ENCODE results near the gene CAMSAP2.

DNA sequence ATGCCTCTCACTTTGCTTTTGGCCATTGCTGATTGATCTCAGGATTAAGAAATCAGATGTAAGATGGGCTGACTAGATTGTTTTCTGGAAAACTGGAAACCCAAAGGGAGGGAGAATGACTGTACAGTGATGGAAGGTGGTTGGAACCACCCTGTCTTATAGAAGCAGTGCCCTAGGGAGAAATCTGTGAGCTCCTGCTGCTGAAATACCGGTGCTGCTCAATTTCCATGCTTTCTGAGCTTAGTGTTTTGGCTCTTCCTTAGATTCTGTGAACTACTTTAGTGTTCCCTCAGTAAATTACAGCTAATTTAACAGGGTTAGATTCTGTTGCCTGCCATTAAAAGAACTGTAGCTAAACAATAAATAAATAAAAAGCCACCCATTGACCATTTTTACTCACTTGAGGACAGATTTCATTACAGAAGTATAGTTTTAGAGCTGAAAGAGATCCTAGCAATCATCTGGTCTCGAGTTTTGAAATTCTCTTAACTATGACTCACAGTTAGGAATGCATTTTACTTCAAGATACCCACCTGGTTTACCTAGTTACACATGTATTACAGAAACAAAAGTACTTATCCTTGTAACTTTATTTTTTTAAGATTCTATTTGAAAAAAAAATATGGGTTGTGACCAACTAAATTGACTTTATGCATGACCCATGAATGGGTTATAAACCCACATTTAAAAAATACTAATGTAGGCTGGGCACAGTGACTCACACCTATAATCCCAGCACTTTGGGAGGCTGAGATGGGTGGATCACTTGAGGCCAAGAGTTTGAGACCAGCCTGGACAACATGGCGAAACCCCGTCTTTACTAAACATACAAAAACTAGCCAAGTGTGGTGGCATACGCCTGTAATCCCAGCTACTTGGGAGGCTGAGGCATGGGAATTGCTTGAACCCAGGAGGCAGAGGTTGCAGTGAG, 33.2 kb downstream of the CAMSAP2 start:
- TF ChIP-seq, protein P1, sequence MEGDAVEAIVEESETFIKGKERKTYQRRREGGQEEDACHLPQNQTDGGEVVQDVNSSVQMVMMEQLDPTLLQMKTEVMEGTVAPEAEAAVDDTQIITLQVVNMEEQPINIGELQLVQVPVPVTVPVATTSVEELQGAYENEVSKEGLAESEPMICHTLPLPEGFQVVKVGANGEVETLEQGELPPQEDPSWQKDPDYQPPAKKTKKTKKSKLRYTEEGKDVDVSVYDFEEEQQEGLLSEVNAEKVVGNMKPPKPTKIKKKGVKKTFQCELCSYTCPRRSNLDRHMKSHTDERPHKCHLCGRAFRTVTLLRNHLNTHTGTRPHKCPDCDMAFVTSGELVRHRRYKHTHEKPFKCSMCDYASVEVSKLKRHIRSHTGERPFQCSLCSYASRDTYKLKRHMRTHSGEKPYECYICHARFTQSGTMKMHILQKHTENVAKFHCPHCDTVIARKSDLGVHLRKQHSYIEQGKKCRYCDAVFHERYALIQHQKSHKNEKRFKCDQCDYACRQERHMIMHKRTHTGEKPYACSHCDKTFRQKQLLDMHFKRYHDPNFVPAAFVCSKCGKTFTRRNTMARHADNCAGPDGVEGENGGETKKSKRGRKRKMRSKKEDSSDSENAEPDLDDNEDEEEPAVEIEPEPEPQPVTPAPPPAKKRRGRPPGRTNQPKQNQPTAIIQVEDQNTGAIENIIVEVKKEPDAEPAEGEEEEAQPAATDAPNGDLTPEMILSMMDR (conservative IDR thresholded peaks at IDR 0.05): no peak
- no peak for TF ChIP-seq ZFX (IDR thresholded peaks at IDR 0.05)
